Trophoblast cell (in vitro differentiated cells and primary cell): Measurements from ENCODE around the gene GOLIM4.

Experiments
- DNase-seq, 2 donors: peaks; one replicate each; pipeline ENCODE4 v3.0.0-alpha.2; 2016
- H2AFZ ChIP-seq: 2 replicates; pipeline ENCODE4 v1.6.1; 2013; ENCODE audit warnings: low read length, moderate library complexity, mild to moderate bottlenecking; ENCODE audit not compliant: insufficient read depth, poor library complexity
- H2AK5ac ChIP-seq: 2 replicates; pipeline ENCODE4 v1.6.1; 2013; ENCODE audit warnings: mild to moderate bottlenecking, low read length
- H2BK120ac ChIP-seq: 2 replicates; pipeline ENCODE4 v1.6.1; 2013; ENCODE audit warnings: low read length, mild to moderate bottlenecking, moderate library complexity; ENCODE audit not compliant: insufficient read depth, poor library complexity
- H2BK12ac ChIP-seq: 2 replicates; pipeline ENCODE4 v1.6.1; 2013; ENCODE audit warnings: mild to moderate bottlenecking, low read length, moderate library complexity
- H2BK5ac ChIP-seq: 2 replicates; pipeline ENCODE4 v1.6.1; 2013; ENCODE audit warnings: low read length, low read depth, moderate library complexity, mild to moderate bottlenecking; ENCODE audit not compliant: poor library complexity
- H3K14ac ChIP-seq: 2 replicates; pipeline ENCODE4 v1.6.1; 2013; ENCODE audit warnings: mild to moderate bottlenecking, low read length
- H3K18ac ChIP-seq: 2 replicates; pipeline ENCODE4 v1.6.1; 2013; ENCODE audit warnings: mild to moderate bottlenecking, low read length
- H3K23ac ChIP-seq: 2 replicates; pipeline ENCODE4 v1.6.1; 2013; ENCODE audit warnings: low read length
- H3K27ac ChIP-seq: 2 replicates; pipeline ENCODE4 v1.5.1; 2013; ENCODE audit warnings: low read depth, mild to moderate bottlenecking, inconsistent platforms, low read length, moderate library complexity
- H3K27me3 ChIP-seq: 2 replicates; pipeline ENCODE4 v1.6.1; 2013; ENCODE audit warnings: inconsistent platforms, mild to moderate bottlenecking, low read length, moderate library complexity; ENCODE audit not compliant: insufficient read depth
- H3K36me3 ChIP-seq, 2 experiments: 1 replicate in 1 of 2; 2 replicates in 1 of 2; pipeline ENCODE4 v1.6.1; 2013; ENCODE audit warnings: low read length in 2 of 2, mild to moderate bottlenecking in 2 of 2, moderate library complexity in 1 of 2; ENCODE audit not compliant: insufficient read depth in 2 of 2, control insufficient read depth in 1 of 2
- H3K4ac ChIP-seq: 2 replicates; pipeline ENCODE4 v1.6.1; 2013; ENCODE audit warnings: low read depth, mild to moderate bottlenecking, low read length, moderate library complexity
- H3K4me1 ChIP-seq, 2 experiments: 1 replicate in 1 of 2; 2 replicates in 1 of 2; pipeline ENCODE4 v1.6.1; 2013; ENCODE audit warnings: low read length in 2 of 2, mild to moderate bottlenecking in 2 of 2, moderate library complexity in 1 of 2; ENCODE audit not compliant: insufficient read depth in 2 of 2, control insufficient read depth in 1 of 2
- H3K4me2 ChIP-seq: 2 replicates; pipeline ENCODE4 v1.6.1; 2013; ENCODE audit warnings: inconsistent platforms, mild to moderate bottlenecking, low read length, moderate library complexity
- H3K4me3 ChIP-seq: 2 replicates; pipeline ENCODE4 v1.5.1; 2013; ENCODE audit warnings: mild to moderate bottlenecking, low read depth, low read length, inconsistent platforms
- H3K79me1 ChIP-seq: one replicate; pipeline ENCODE4 v1.6.1; 2013; ENCODE audit warnings: low read length
- H3K79me2 ChIP-seq: 2 replicates; pipeline ENCODE4 v1.6.1; 2013; ENCODE audit warnings: low read length, mild to moderate bottlenecking; ENCODE audit not compliant: control insufficient read depth, insufficient read depth, poor library complexity
- H3K9ac ChIP-seq: 2 replicates; pipeline ENCODE4 v1.6.1; 2013; ENCODE audit warnings: mild to moderate bottlenecking, low read length
- H3K9me3 ChIP-seq: 2 replicates; pipeline ENCODE4 v1.6.1; 2013; ENCODE audit warnings: low read depth, mild to moderate bottlenecking, control low read depth, inconsistent platforms, low read length; ENCODE audit not compliant: insufficient read depth
- H4K12ac ChIP-seq: 2 replicates; pipeline ENCODE4 v1.6.1; 2013; ENCODE audit warnings: low read depth, mild to moderate bottlenecking, low read length, moderate library complexity
- H4K8ac ChIP-seq: 2 replicates; pipeline ENCODE4 v1.6.1; 2013; ENCODE audit warnings: low read depth, mild to moderate bottlenecking, low read length, moderate library complexity
- H4K91ac ChIP-seq: one replicate; pipeline ENCODE4 v1.6.1; 2013; ENCODE audit warnings: low read depth, mild to moderate bottlenecking, low read length, moderate library complexity
- WGBS: extraction: QIAGEN DNeasy Blood & Tissue Kit; methylation state at CpG from one replicate; pipeline ENCODE4 v1.1.7; 2013; ENCODE audit warnings: missing lambda C conversion rate; ENCODE audit not compliant: insufficient read length, insufficient coverage; ENCODE audit errors: extremely low coverage; 5-methylcytosine and 5-hydroxymethylcytosine counted together

GOLIM4 gene

GRCh38 chr3:168054447-168054846 lies 41.3 kb downstream of the GOLIM4 start:
- Histone ChIP-seq H2BK120ac (no peak overlapping the region), H2AFZ (no peak overlapping the region), H4K8ac (no peak overlapping the region), H3K4me3 (no peak overlapping the region), H3K4me1 (peaks cover 2 to 3% of the 10 kb centered on the region in 2 experiments), H2BK12ac (no peak overlapping the region), H3K79me1 (no peaks in the 10 kb centered on the region), H2BK5ac (no peak overlapping the region), H3K9me3 (peaks cover 6% of the 10 kb centered on the region), H3K9ac (no peak overlapping the region), H3K18ac (no peak overlapping the region), H3K14ac (no peak overlapping the region), H2AK5ac (no peak overlapping the region), H3K79me2 (no peaks in the 10 kb centered on the region), H3K27ac (no peak overlapping the region), H4K12ac (no peak overlapping the region), H3K27me3 (no peaks in the 10 kb centered on the region), H4K91ac (no peak overlapping the region), H3K4ac (no peak overlapping the region), H3K4me2 (no peak overlapping the region), H3K36me3 (peaks cover 0 to 2% of the 10 kb centered on the region in 2 experiments), H3K23ac (no peak overlapping the region)
- DNase-seq = no peak
- no CpG with 5 or more reads among the region's 5 CpGs for WGBS

GRCh38 chr3:168053115-168053514 lies 42.6 kb downstream of the GOLIM4 start:
- Histone ChIP-seq H3K23ac (no peak overlapping the region), H3K79me2 (no peaks in the 10 kb centered on the region), H3K79me1 (no peaks in the 10 kb centered on the region), H2AK5ac (no peak overlapping the region), H3K18ac (no peak overlapping the region), H3K14ac (no peak overlapping the region), H4K8ac (no peak overlapping the region), H2BK12ac (no peak overlapping the region), H2AFZ (no peak overlapping the region), H3K4ac (no peak overlapping the region), H3K4me3 (no peak overlapping the region), H4K91ac (no peak overlapping the region), H2BK5ac (no peak overlapping the region), H3K9ac (no peak overlapping the region), H3K27me3 (no peaks in the 10 kb centered on the region), H2BK120ac (no peak overlapping the region), H3K36me3 (peaks cover 0 to 2% of the 10 kb centered on the region in 2 experiments), H3K4me1 (peaks cover 3 to 6% of the 10 kb centered on the region in 2 experiments), H3K27ac (no peak overlapping the region), H3K9me3 (peaks cover 6% of the 10 kb centered on the region), H4K12ac (no peak overlapping the region), H3K4me2 (no peak overlapping the region)
- no peak for DNase-seq
- WGBS = no CpG with 5 or more reads among the region's 2 CpGs

GRCh38 chr3:168052515-168052914 lies 43.2 kb downstream of the GOLIM4 start:
- no peak overlapping the region for H3K4ac ChIP-seq
- H4K8ac ChIP-seq = no peak overlapping the region
- H2BK5ac ChIP-seq = no peak overlapping the region
- no peak overlapping the region for H4K12ac ChIP-seq
- H3K9ac ChIP-seq = no peak overlapping the region
- no peak for DNase-seq
- no peaks in the 10 kb centered on the region for H3K79me1 ChIP-seq
- H3K27me3 ChIP-seq = no peaks in the 10 kb centered on the region
- no peak overlapping the region for H3K4me3 ChIP-seq
- H3K4me2 ChIP-seq = no peak overlapping the region
- H3K79me2 ChIP-seq = no peaks in the 10 kb centered on the region
- H2AK5ac ChIP-seq = no peak overlapping the region
- WGBS = no CpG with 5 or more reads among the region's 2 CpGs
- H3K36me3 ChIP-seq = peaks cover 0 to 2% of the 10 kb centered on the region in 2 experiments
- no peak overlapping the region for H2BK12ac ChIP-seq
- H2BK120ac ChIP-seq = no peak overlapping the region
- no peak overlapping the region for H4K91ac ChIP-seq
- peaks cover 6% of the 10 kb centered on the region for H3K9me3 ChIP-seq
- no peak overlapping the region for H3K27ac ChIP-seq
- H3K14ac ChIP-seq = no peak overlapping the region
- H3K18ac ChIP-seq = no peak overlapping the region
- H2AFZ ChIP-seq = no peak overlapping the region
- no peak overlapping the region for H3K23ac ChIP-seq
- H3K4me1 ChIP-seq = peaks cover 3 to 6% of the 10 kb centered on the region in 2 experiments

GRCh38 chr3:168051531-168052471 lies 43.9 kb downstream of the GOLIM4 start:
- Histone ChIP-seq H3K4me3 (no peak overlapping the region), H2BK12ac (no peak overlapping the region), H2AK5ac (no peak overlapping the region), H3K79me1 (no peaks in the 10 kb centered on the region), H3K4me1 (peaks cover 3 to 6% of the 10 kb centered on the region in 2 experiments), H3K14ac (no peak overlapping the region), H3K9ac (no peak overlapping the region), H3K27ac (no peak overlapping the region), H3K79me2 (no peaks in the 10 kb centered on the region), H3K9me3 (peaks cover 6% of the 10 kb centered on the region), H3K23ac (no peak overlapping the region), H3K27me3 (no peaks in the 10 kb centered on the region), H4K12ac (no peak overlapping the region), H4K8ac (no peak overlapping the region), H2AFZ (no peak overlapping the region), H4K91ac (no peak overlapping the region), H3K36me3 (peaks cover 0 to 2% of the 10 kb centered on the region in 2 experiments), H3K18ac (no peak overlapping the region), H2BK120ac (no peak overlapping the region), H3K4ac (no peak overlapping the region), H2BK5ac (no peak overlapping the region), H3K4me2 (no peak overlapping the region)
- WGBS = no CpG with 5 or more reads among the region's 9 CpGs
- no peak for DNase-seq
